ENCODE results near the gene PCNP. TPM values are rescaled to one million over a fixed set of nuclear protein-coding genes. Genes with fewer than 3 reads are reported as not detected.
A peak's percentile ranks its signal among the peaks of the same experiment; 100 is the strongest.

The PCNP gene
- total and polyA plus RNA-seq, 9 of the 15 experiments (the other 6 are each of a cell fraction or from before 2014, with no cell fraction given) = 54.3 to 170 (median 150) TPM

DNA sequence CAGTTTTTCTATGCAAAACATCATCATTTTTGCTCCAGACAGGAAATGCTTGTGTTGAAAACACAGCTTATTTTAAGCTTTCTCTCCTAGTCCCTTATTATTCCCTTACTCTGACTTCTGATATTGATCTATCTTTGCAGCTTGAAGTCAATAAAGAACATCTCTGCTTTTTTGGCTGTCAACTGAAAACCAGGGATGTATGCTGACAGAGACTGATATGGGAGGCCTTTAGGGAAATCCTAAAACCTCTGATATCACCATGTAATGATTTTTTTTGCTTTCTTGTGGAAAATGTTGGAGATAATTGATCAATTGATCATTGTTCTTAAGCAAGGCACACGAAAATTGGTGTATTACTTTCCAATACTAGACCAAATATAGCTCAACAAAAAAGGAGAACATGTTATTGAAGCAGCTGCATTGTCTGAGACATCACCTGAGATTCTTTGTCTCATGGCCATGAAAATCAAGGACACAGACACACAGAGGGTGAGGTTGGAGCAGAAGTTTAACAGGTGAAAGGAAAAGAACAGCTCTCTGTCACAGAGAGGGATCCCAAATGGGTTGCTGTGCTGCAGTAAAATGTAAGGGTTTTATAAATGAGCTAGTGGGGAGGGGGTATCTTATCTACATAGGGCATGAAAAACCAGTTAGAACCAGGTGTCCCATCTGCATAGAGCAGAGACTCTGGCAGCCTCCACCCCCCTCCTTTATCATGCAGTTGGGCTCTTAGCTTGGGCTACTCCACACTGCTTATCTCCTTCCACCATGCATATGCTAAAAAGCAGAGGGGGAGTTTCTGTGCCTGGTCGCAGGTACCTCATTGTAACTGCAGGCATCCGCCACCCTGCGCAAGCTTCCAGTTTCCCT, 43.9 kb upstream of the PCNP start (continued):
- TF ChIP-seq, protein P1, sequence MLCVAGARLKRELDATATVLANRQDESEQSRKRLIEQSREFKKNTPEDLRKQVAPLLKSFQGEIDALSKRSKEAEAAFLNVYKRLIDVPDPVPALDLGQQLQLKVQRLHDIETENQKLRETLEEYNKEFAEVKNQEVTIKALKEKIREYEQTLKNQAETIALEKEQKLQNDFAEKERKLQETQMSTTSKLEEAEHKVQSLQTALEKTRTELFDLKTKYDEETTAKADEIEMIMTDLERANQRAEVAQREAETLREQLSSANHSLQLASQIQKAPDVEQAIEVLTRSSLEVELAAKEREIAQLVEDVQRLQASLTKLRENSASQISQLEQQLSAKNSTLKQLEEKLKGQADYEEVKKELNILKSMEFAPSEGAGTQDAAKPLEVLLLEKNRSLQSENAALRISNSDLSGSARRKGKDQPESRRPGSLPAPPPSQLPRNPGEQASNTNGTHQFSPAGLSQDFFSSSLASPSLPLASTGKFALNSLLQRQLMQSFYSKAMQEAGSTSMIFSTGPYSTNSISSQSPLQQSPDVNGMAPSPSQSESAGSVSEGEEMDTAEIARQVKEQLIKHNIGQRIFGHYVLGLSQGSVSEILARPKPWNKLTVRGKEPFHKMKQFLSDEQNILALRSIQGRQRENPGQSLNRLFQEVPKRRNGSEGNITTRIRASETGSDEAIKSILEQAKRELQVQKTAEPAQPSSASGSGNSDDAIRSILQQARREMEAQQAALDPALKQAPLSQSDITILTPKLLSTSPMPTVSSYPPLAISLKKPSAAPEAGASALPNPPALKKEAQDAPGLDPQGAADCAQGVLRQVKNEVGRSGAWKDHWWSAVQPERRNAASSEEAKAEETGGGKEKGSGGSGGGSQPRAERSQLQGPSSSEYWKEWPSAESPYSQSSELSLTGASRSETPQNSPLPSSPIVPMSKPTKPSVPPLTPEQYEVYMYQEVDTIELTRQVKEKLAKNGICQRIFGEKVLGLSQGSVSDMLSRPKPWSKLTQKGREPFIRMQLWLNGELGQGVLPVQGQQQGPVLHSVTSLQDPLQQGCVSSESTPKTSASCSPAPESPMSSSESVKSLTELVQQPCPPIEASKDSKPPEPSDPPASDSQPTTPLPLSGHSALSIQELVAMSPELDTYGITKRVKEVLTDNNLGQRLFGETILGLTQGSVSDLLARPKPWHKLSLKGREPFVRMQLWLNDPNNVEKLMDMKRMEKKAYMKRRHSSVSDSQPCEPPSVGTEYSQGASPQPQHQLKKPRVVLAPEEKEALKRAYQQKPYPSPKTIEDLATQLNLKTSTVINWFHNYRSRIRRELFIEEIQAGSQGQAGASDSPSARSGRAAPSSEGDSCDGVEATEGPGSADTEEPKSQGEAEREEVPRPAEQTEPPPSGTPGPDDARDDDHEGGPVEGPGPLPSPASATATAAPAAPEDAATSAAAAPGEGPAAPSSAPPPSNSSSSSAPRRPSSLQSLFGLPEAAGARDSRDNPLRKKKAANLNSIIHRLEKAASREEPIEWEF (CRISPR knock-in tag; IDR thresholded peaks at IDR 0.05) = peak; percentile 64; the same call in 1 of the 2 replicates
- TF ChIP-seq MCM7 (IDR thresholded peaks at IDR 0.05) (no peak), BACH1 (tag; IDR thresholded peaks at IDR 0.05) (peak; percentile 73; the same call in 1 of the 2 replicates), RHOXF2B (CRISPR knock-in tag; conservative IDR thresholded peaks at IDR 0.05) (no peak), ZNF561 (CRISPR knock-in tag; conservative IDR thresholded peaks at IDR 0.05) (no peak), RCOR1 (IDR thresholded peaks at IDR 0.05; ENCODE audit: borderline replicate concordance in 1 of 2, low read depth in 2 of 2, low read length in 2 of 2) (peak; percentile 79 to 89), FUS (optimal IDR thresholded peaks at IDR 0.05; ENCODE audit: low read depth, low read length) (no peak), CREB3L1 (IDR thresholded peaks at IDR 0.05; ENCODE audit: borderline replicate concordance, low read depth) (no peak), RNF2 (IDR thresholded peaks at IDR 0.05) (peak; percentile 91), CSDE1 (IDR thresholded peaks at IDR 0.05) (no peak), ZNF24 (IDR thresholded peaks at IDR 0.05) (0 out of 2 replicates have a peak, but pooled peaks have one; percentile 43)
- TF ChIP-seq, protein P2, sequence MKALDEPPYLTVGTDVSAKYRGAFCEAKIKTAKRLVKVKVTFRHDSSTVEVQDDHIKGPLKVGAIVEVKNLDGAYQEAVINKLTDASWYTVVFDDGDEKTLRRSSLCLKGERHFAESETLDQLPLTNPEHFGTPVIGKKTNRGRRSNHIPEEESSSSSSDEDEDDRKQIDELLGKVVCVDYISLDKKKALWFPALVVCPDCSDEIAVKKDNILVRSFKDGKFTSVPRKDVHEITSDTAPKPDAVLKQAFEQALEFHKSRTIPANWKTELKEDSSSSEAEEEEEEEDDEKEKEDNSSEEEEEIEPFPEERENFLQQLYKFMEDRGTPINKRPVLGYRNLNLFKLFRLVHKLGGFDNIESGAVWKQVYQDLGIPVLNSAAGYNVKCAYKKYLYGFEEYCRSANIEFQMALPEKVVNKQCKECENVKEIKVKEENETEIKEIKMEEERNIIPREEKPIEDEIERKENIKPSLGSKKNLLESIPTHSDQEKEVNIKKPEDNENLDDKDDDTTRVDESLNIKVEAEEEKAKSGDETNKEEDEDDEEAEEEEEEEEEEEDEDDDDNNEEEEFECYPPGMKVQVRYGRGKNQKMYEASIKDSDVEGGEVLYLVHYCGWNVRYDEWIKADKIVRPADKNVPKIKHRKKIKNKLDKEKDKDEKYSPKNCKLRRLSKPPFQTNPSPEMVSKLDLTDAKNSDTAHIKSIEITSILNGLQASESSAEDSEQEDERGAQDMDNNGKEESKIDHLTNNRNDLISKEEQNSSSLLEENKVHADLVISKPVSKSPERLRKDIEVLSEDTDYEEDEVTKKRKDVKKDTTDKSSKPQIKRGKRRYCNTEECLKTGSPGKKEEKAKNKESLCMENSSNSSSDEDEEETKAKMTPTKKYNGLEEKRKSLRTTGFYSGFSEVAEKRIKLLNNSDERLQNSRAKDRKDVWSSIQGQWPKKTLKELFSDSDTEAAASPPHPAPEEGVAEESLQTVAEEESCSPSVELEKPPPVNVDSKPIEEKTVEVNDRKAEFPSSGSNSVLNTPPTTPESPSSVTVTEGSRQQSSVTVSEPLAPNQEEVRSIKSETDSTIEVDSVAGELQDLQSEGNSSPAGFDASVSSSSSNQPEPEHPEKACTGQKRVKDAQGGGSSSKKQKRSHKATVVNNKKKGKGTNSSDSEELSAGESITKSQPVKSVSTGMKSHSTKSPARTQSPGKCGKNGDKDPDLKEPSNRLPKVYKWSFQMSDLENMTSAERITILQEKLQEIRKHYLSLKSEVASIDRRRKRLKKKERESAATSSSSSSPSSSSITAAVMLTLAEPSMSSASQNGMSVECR (CRISPR knock-in tag; IDR thresholded peaks at IDR 0.05) = no peak
- TF ChIP-seq, protein P3, sequence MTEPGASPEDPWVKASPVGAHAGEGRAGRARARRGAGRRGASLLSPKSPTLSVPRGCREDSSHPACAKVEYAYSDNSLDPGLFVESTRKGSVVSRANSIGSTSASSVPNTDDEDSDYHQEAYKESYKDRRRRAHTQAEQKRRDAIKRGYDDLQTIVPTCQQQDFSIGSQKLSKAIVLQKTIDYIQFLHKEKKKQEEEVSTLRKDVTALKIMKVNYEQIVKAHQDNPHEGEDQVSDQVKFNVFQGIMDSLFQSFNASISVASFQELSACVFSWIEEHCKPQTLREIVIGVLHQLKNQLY (CRISPR knock-in tag; conservative IDR thresholded peaks at IDR 0.05) = no peak
- TF ChIP-seq, protein P4, sequence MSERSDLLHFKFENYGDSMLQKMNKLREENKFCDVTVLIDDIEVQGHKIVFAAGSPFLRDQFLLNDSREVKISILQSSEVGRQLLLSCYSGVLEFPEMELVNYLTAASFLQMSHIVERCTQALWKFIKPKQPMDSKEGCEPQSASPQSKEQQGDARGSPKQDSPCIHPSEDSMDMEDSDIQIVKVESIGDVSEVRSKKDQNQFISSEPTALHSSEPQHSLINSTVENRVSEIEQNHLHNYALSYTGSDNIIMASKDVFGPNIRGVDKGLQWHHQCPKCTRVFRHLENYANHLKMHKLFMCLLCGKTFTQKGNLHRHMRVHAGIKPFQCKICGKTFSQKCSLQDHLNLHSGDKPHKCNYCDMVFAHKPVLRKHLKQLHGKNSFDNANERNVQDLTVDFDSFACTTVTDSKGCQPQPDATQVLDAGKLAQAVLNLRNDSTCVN (CRISPR knock-in tag; IDR thresholded peaks at IDR 0.05) = no peak

Measured in K562 (cell line).